SK-N-SH (cell line): ENCODE results near the gene GATA3.

ENCODE experiments used
- GATA2 ChIP-seq: sonication (generic); formaldehyde crosslinking; IDR thresholded peaks from 2 replicates; pipeline ENCODE4 v1.5.0; 2020; ENCODE audit warnings: mild to moderate bottlenecking, missing genetic modification reagents
- TAF1 ChIP-seq: IDR thresholded peaks from 2 replicates; pipeline ENCODE4 v1.6.1; 2012; ENCODE audit warnings: low read depth, mild to moderate bottlenecking, low read length, moderate library complexity, borderline replicate concordance
- YY1 ChIP-seq: IDR thresholded peaks from 2 replicates; pipeline ENCODE4 v1.4.0; 2012; ENCODE audit warnings: low read depth, mild to moderate bottlenecking
- TF ChIP-seq, protein P1 (sequence below): IDR thresholded peaks from 2 replicates; pipeline ENCODE4 v1.6.1; 2012; ENCODE audit warnings: mild to moderate bottlenecking, low read depth, low read length, moderate library complexity
- TF ChIP-seq, protein P2 (sequence below): fragments of 200-600 bp; sonication (generic); IDR thresholded peaks from 2 replicates; pipeline ENCODE4 v1.6.1; 2017; ENCODE audit warnings: antibody characterized with exemption, mild to moderate bottlenecking, moderate library complexity

DNA sequence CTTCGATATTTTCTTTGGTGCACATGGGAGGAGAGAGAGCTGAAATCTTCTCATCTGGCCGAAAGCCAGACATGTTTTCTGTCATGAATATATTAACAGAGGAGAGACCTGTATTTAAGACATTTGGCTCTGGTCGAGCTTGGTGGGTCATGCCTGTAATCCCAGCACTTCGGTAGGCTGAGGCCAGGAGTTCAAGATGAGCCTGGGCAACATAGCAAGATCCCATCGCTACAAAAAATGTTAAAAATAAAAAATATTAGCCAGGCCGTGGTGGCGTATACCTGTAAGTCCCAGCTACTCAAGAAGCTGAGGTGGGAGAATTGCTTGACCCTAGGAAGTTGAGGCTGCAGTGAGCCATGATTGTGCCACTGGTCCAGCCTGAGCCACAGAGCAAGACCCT is 21.9 kb upstream of the GATA3 start:
- TF ChIP-seq GATA2, result no peak
- TF ChIP-seq, protein P1, sequence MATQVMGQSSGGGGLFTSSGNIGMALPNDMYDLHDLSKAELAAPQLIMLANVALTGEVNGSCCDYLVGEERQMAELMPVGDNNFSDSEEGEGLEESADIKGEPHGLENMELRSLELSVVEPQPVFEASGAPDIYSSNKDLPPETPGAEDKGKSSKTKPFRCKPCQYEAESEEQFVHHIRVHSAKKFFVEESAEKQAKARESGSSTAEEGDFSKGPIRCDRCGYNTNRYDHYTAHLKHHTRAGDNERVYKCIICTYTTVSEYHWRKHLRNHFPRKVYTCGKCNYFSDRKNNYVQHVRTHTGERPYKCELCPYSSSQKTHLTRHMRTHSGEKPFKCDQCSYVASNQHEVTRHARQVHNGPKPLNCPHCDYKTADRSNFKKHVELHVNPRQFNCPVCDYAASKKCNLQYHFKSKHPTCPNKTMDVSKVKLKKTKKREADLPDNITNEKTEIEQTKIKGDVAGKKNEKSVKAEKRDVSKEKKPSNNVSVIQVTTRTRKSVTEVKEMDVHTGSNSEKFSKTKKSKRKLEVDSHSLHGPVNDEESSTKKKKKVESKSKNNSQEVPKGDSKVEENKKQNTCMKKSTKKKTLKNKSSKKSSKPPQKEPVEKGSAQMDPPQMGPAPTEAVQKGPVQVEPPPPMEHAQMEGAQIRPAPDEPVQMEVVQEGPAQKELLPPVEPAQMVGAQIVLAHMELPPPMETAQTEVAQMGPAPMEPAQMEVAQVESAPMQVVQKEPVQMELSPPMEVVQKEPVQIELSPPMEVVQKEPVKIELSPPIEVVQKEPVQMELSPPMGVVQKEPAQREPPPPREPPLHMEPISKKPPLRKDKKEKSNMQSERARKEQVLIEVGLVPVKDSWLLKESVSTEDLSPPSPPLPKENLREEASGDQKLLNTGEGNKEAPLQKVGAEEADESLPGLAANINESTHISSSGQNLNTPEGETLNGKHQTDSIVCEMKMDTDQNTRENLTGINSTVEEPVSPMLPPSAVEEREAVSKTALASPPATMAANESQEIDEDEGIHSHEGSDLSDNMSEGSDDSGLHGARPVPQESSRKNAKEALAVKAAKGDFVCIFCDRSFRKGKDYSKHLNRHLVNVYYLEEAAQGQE, result no peak
- TF ChIP-seq, protein P2, sequence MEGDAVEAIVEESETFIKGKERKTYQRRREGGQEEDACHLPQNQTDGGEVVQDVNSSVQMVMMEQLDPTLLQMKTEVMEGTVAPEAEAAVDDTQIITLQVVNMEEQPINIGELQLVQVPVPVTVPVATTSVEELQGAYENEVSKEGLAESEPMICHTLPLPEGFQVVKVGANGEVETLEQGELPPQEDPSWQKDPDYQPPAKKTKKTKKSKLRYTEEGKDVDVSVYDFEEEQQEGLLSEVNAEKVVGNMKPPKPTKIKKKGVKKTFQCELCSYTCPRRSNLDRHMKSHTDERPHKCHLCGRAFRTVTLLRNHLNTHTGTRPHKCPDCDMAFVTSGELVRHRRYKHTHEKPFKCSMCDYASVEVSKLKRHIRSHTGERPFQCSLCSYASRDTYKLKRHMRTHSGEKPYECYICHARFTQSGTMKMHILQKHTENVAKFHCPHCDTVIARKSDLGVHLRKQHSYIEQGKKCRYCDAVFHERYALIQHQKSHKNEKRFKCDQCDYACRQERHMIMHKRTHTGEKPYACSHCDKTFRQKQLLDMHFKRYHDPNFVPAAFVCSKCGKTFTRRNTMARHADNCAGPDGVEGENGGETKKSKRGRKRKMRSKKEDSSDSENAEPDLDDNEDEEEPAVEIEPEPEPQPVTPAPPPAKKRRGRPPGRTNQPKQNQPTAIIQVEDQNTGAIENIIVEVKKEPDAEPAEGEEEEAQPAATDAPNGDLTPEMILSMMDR, result no peak
- TF ChIP-seq YY1, result no peak
- TF ChIP-seq TAF1, result no peak
